NCI-H524 treated with DMSO at 0.1 percent for 48 hours (cell line): ENCODE data around the gene SYNGR1.

Source experiments
- DNase-seq: peaks from one replicate; lab custom pipeline; 2025; lab: John Stamatoyannopoulos, UW

The SYNGR1 gene

GRCh38 chr22:39349967-39350726 lies at the start of gene SYNGR1:
Gene SYNGR1, plus strand, starts transcription at chr22:39349991. Its CDS starts 20 bp downstream, at chr22:39350011.
- DNase-seq, result no peak

GRCh38 chr22:39300186-39300830 lies 49.5 kb upstream of the SYNGR1 start:
- DNase-seq, result no peak

GRCh38 chr22:39301108-39301507 lies 48.7 kb upstream of the SYNGR1 start:
- DNase-seq, result no peak

- DNase-seq, result no peak
Measured at GRCh38 chr22:39301926-39302325, 47.9 kb upstream of the SYNGR1 start.

GRCh38 chr22:39302431-39302960 lies 47.3 kb upstream of the SYNGR1 start:
- no peak for DNase-seq

GRCh38 chr22:39303358-39303757 lies 46.4 kb upstream of the SYNGR1 start:
- no peak for DNase-seq

- no peak for DNase-seq
Measured at GRCh38 chr22:39303892-39304671, 45.7 kb upstream of the SYNGR1 start.

- no peak for DNase-seq
Measured at GRCh38 chr22:39306456-39307361, 43.1 kb upstream of the SYNGR1 start.

- DNase-seq, result no peak
Measured at GRCh38 chr22:39308614-39309363, 41.0 kb upstream of the SYNGR1 start.

- DNase-seq, result no peak
Measured at GRCh38 chr22:39309364-39309861, 40.4 kb upstream of the SYNGR1 start.

- DNase-seq, result no peak
Measured at GRCh38 chr22:39309881-39310714, 39.7 kb upstream of the SYNGR1 start.

- DNase-seq, result no peak
Measured at GRCh38 chr22:39311592-39312400, 38.0 kb upstream of the SYNGR1 start.

- DNase-seq, result no peak
Measured at GRCh38 chr22:39312410-39312809, 37.4 kb upstream of the SYNGR1 start.

GRCh38 chr22:39313258-39314001 lies 36.4 kb upstream of the SYNGR1 start:
- no peak for DNase-seq

GRCh38 chr22:39314251-39314971 lies 35.4 kb upstream of the SYNGR1 start:
- no peak for DNase-seq

- no peak for DNase-seq
Measured at GRCh38 chr22:39315389-39315788, 34.4 kb upstream of the SYNGR1 start.

- DNase-seq, result no peak
Measured at GRCh38 chr22:39316440-39317083, 33.2 kb upstream of the SYNGR1 start.
